Measurements from ENCODE around the gene RWDD2A.
A peak's percentile ranks its signal among the peaks of the same experiment; 100 is the strongest.

Gene RWDD2A

GRCh38 chr6:83192871-83193746 lies at the start of gene RWDD2A, which contains the start of gene PGM3:
Gene RWDD2A (plus strand): TSS chr6:83193357. CDS start chr6:83194452, 1,095 bp downstream.
Gene PGM3 (minus strand): TSS chr6:83193265. CDS start chr6:83191012, 2,253 bp downstream.
- peak; percentile 99 for DNase-seq (ENCODE audit: low spot score)
- TF ChIP-seq CTCF (IDR thresholded peaks at IDR 0.05; ENCODE audit: extremely low read depth, missing control alignments), result no peak

GRCh38 chr6:83151114-83151513 lies 42.0 kb upstream of the RWDD2A start:
- no peak for DNase-seq (ENCODE audit: low spot score)
- TF ChIP-seq CTCF (IDR thresholded peaks at IDR 0.05; ENCODE audit: extremely low read depth, missing control alignments), result no peak

- DNase-seq (ENCODE audit: low spot score), result no peak
- TF ChIP-seq CTCF (IDR thresholded peaks at IDR 0.05; ENCODE audit: extremely low read depth, missing control alignments), result no peak
Observed at GRCh38 chr6:83152913-83153312, 40.2 kb upstream of the RWDD2A start.

- no peak for TF ChIP-seq CTCF (IDR thresholded peaks at IDR 0.05; ENCODE audit: extremely low read depth, missing control alignments)
- no peak for DNase-seq (ENCODE audit: low spot score)
Observed at GRCh38 chr6:83153883-83154521, 39.2 kb upstream of the RWDD2A start.

GRCh38 chr6:83155794-83156193 lies 37.4 kb upstream of the RWDD2A start:
- no peak for TF ChIP-seq CTCF (IDR thresholded peaks at IDR 0.05; ENCODE audit: extremely low read depth, missing control alignments)
- no peak for DNase-seq (ENCODE audit: low spot score)

- no peak for DNase-seq (ENCODE audit: low spot score)
- no peak for TF ChIP-seq CTCF (IDR thresholded peaks at IDR 0.05; ENCODE audit: extremely low read depth, missing control alignments)
Observed at GRCh38 chr6:83160167-83160566, 33.0 kb upstream of the RWDD2A start.

GRCh38 chr6:83167726-83168278 lies 25.4 kb upstream of the RWDD2A start:
- DNase-seq (ENCODE audit: low spot score), result no peak
- TF ChIP-seq CTCF (IDR thresholded peaks at IDR 0.05; ENCODE audit: extremely low read depth, missing control alignments), result no peak

Data from GM20000 (cell line).